H1 (cell line): ENCODE results near the gene PDZD8. TPM values are rescaled to one million over a fixed set of nuclear protein-coding genes. Genes with fewer than 3 reads are reported as not detected.
"Not testable (repeated sequence)": the region's sequence is repeated elsewhere in the genome, so short reads cannot be mapped to it uniquely, and the experiment has no call there.

Experiments used
- CTCF ChIA-PET: fragments of 300-600 bp; sonication (Branson Sonifier 250); formaldehyde crosslinking; loops from one replicate; lab custom pipeline; 2021; ENCODE audit not compliant: partially characterized antibody; lab: Charles Lee
- POLR2A ChIA-PET: fragments of 300-600 bp; sonication (Branson Sonifier 250); formaldehyde crosslinking; loops from one replicate; lab custom pipeline; 2021; ENCODE audit warnings: inconsistent platforms; ENCODE audit not compliant: partially characterized antibody; lab: Charles Lee
- DNase-seq, 2 experiments: peaks; one replicate each; pipeline versions ENCODE4 v3.0.0 to v3.0.0-alpha.2; 2010 to 2022; ENCODE audit warnings: low spot score in 2 of 2, low read depth in 1 of 2, mixed read lengths in 1 of 2
- FAIRE-seq: peaks from 2 replicates; lab custom pipeline; 2011; peaks lifted over from hg19 to GRCh38; lab: Jason Lieb, UNC
- H2AFZ ChIP-seq: 2 replicates; pipeline ENCODE4 v1.8.1; 2012; ENCODE audit warnings: low read length, inconsistent platforms
- H2AK5ac ChIP-seq: 2 replicates; pipeline ENCODE4 v1.6.1; 2013; ENCODE audit warnings: low read depth, low read length
- H2BK120ac ChIP-seq: replicated peaks from 2 replicates; pipeline ENCODE3; 2013; ENCODE audit warnings: low read depth, low read length, inconsistent platforms
- H2BK12ac ChIP-seq: 2 replicates; pipeline ENCODE4 v1.6.1; 2013; ENCODE audit warnings: low read depth, low read length
- H2BK15ac ChIP-seq: 2 replicates; pipeline ENCODE4 v1.6.1; 2013; ENCODE audit warnings: low read length
- H2BK20ac ChIP-seq: 2 replicates; pipeline ENCODE4 v1.6.1; 2013; ENCODE audit warnings: low read length
- H2BK5ac ChIP-seq: 2 replicates; pipeline ENCODE4 v1.6.1; 2013; ENCODE audit warnings: low read depth, low read length
- H3K14ac ChIP-seq: 2 replicates; pipeline ENCODE4 v1.6.1; 2013; ENCODE audit warnings: inconsistent platforms; ENCODE audit not compliant: insufficient read length
- H3K18ac ChIP-seq: 2 replicates; pipeline ENCODE4 v1.6.1; 2013; ENCODE audit warnings: low read length; ENCODE audit errors: extremely low read depth
- H3K23ac ChIP-seq: 2 replicates; pipeline ENCODE4 v1.6.1; 2013; ENCODE audit warnings: inconsistent platforms; ENCODE audit not compliant: insufficient read length
- H3K23me2 ChIP-seq: 2 replicates; pipeline ENCODE4 v1.6.1; 2013; ENCODE audit warnings: low read depth, low read length
- H3K27ac ChIP-seq: 2 replicates; pipeline ENCODE4 v1.6.1; 2011; ENCODE audit warnings: low read depth, low read length, inconsistent platforms
- H3K27me3 ChIP-seq, 4 experiments: replicated peaks in 1 of 4; 1 replicate in 1 of 4; 2 replicates in 3 of 4; pipeline versions ENCODE4 v1.6.1 to v1.8.1; 2011 to 2013; ENCODE audit warnings: low read length in 3 of 4, mild to moderate bottlenecking in 3 of 4, inconsistent platforms in 2 of 4, mixed read lengths in 2 of 4, moderate library complexity in 1 of 4; ENCODE audit not compliant: control insufficient read depth in 3 of 4, insufficient read depth in 3 of 4; ENCODE audit errors: extremely low read depth in 1 of 4
- H3K36me3 ChIP-seq, 4 experiments: 2 replicates each; pipeline versions ENCODE4 v1.6.1 to v1.8.1; 2011 to 2013; ENCODE audit warnings: mild to moderate bottlenecking in 4 of 4, low read length in 3 of 4, moderate library complexity in 2 of 4, control low read depth in 1 of 4, inconsistent platforms in 1 of 4; ENCODE audit not compliant: insufficient read depth in 4 of 4, control insufficient read depth in 2 of 4
- H3K4ac ChIP-seq: replicated peaks from 2 replicates; pipeline ENCODE3; 2013; ENCODE audit warnings: low read length, low read depth, mixed read lengths, inconsistent platforms; ENCODE audit not compliant: insufficient read length
- H3K4me1 ChIP-seq, 4 experiments: replicated peaks in 1 of 4; 1 replicate in 1 of 4; 2 replicates in 3 of 4; pipeline versions ENCODE4 v1.6.1 to v1.8.1; 2011 to 2013; ENCODE audit warnings: low read length in 3 of 4, inconsistent platforms in 2 of 4, mixed read lengths in 1 of 4; ENCODE audit not compliant: insufficient read depth in 4 of 4, control insufficient read depth in 3 of 4
- H3K4me2 ChIP-seq, 2 experiments: 2 replicates each; pipeline versions ENCODE4 v1.6.1 to v1.8.1; 2011 to 2013; ENCODE audit warnings: low read depth in 2 of 2, low read length in 2 of 2, control low read depth in 1 of 2, inconsistent platforms in 1 of 2, mild to moderate bottlenecking in 1 of 2; ENCODE audit not compliant: insufficient read depth in 1 of 2
- H3K4me3 ChIP-seq, 4 experiments: fragments of 200-600, 300-600 bp in 1 of 4; sonication (generic), shearing (Covaris generic), sonication (Bioruptor Twin) in 1 of 4; 2 replicates each; pipeline versions ENCODE4 v1.5.1 to v1.8.1; 2011 to 2016; ENCODE audit warnings: low read length in 4 of 4, low read depth in 3 of 4, control low read depth in 2 of 4, inconsistent platforms in 2 of 4, mild to moderate bottlenecking in 2 of 4, mixed read lengths in 1 of 4, moderate library complexity in 1 of 4; ENCODE audit not compliant: insufficient read depth in 2 of 4; ENCODE audit errors: extremely low read depth in 1 of 4
- H3K56ac ChIP-seq: replicated peaks from 2 replicates; pipeline ENCODE3; 2013; ENCODE audit warnings: low read depth, mild to moderate bottlenecking, mixed read lengths, low read length, inconsistent platforms; ENCODE audit not compliant: insufficient read length
- H3K79me1 ChIP-seq: 2 replicates; pipeline ENCODE4 v1.6.1; 2013; ENCODE audit warnings: low read depth, low read length, control low read depth
- H3K79me2 ChIP-seq, 2 experiments: 2 replicates each; pipeline versions ENCODE4 v1.6.1 to v1.8.1; 2012 to 2013; ENCODE audit warnings: low read length in 2 of 2, mild to moderate bottlenecking in 2 of 2, inconsistent platforms in 1 of 2; ENCODE audit not compliant: insufficient read depth in 2 of 2, control insufficient read depth in 1 of 2
- H3K9ac ChIP-seq, 4 experiments: replicated peaks in 1 of 4; 1 replicate in 1 of 4; 2 replicates in 3 of 4; pipeline versions ENCODE4 v1.6.1 to v1.8.1; 2011 to 2013; ENCODE audit warnings: low read depth in 3 of 4, low read length in 3 of 4, control low read depth in 2 of 4, mild to moderate bottlenecking in 2 of 4, moderate library complexity in 2 of 4, inconsistent platforms in 1 of 4; ENCODE audit errors: extremely low read depth in 1 of 4
- H3K9me3 ChIP-seq, 2 experiments: 2 replicates each; pipeline versions ENCODE4 v1.6.1 to v1.8.1; 2012 to 2013; ENCODE audit warnings: mild to moderate bottlenecking in 2 of 2, moderate library complexity in 2 of 2, control low read depth in 1 of 2, inconsistent platforms in 1 of 2, low read depth in 1 of 2, low read length in 1 of 2, mixed read lengths in 1 of 2; ENCODE audit not compliant: insufficient read depth in 2 of 2
- H4K20me1 ChIP-seq, 2 experiments: replicated peaks in 1 of 2; 2 replicates each; pipeline versions ENCODE3 to v1.8.1; 2011 to 2013; ENCODE audit warnings: inconsistent platforms in 2 of 2, low read length in 2 of 2, mild to moderate bottlenecking in 1 of 2; ENCODE audit not compliant: insufficient read depth in 2 of 2, control insufficient read depth in 1 of 2
- H4K5ac ChIP-seq: 2 replicates; pipeline ENCODE4 v1.6.1; 2013; ENCODE audit warnings: low read length, low read depth, mixed read lengths, inconsistent platforms; ENCODE audit not compliant: insufficient read length
- H4K8ac ChIP-seq: 2 replicates; pipeline ENCODE4 v1.8.0; 2013; ENCODE audit warnings: mild to moderate bottlenecking, moderate library complexity, low read length, inconsistent platforms; ENCODE audit not compliant: insufficient read depth; ENCODE audit errors: extremely low read depth
- H4K91ac ChIP-seq: replicated peaks from 2 replicates; pipeline ENCODE3; 2013; ENCODE audit warnings: low read length, mixed read lengths, inconsistent platforms; ENCODE audit not compliant: insufficient read length
- WGBS, 2 experiments: shearing (Covaris generic) in 1 of 2; methylation state at CpG; one replicate each; pipeline versions ENCODE4 v1.1.6 to v1.1.7; 2013 to 2015; ENCODE audit warnings: low lambda C conversion rate in 2 of 2, mixed read lengths in 2 of 2, inconsistent platforms in 1 of 2, low coverage in 1 of 2, missing lambda C conversion rate in 1 of 2; ENCODE audit not compliant: insufficient replicate concordance in 2 of 2, insufficient coverage in 1 of 2, insufficient read length in 1 of 2; ENCODE audit errors: extremely low coverage in 1 of 2, missing lambda C conversion rate in 1 of 2; 5-methylcytosine and 5-hydroxymethylcytosine counted together
- polyA plus RNA-seq, 7 experiments: library from polyadenylated mRNA; depleted of rRNA in 3 of 7; stranded (reverse) in 5 of 7; unstranded in 2 of 7; fragments of >200 nt in 5 of 7; fragments of 200-250 nt in 2 of 7; gene quantifications; 1 replicate in 5 of 7; 2 replicates in 1 of 7; 4 replicates in 1 of 7; pipeline versions ENCODE4 v1.2.1 to v1.2.3, GENCODE V29; 2011 to 2013; ENCODE audit warnings: missing spikeins in 2 of 7, mixed read lengths in 2 of 7
- total RNA-seq: library from RNA; stranded (reverse); fragmentation: NEBNext Ultra II Directional; extraction: Animal tissue kit (Norgen Biotek cat#: 25700); gene quantifications from 2 replicates; pipeline ENCODE4 v1.2.1, GENCODE V29; 2021

The PDZD8 gene
- total and polyA plus RNA-seq, 2 of the 8 experiments (the other 6 are each of a cell fraction or from before 2014, with no cell fraction given), result 10.9 to 50.1 TPM

GRCh38 chr10:117290872-117291271 lies 84.4 kb downstream of the PDZD8 start:
- H3K4ac ChIP-seq, H3K27me3 ChIP-seq, H3K18ac ChIP-seq, H4K20me1 ChIP-seq, H3K36me3 ChIP-seq, H2AK5ac ChIP-seq, H3K23ac ChIP-seq, H3K9me3 ChIP-seq, H2BK120ac ChIP-seq, H3K56ac ChIP-seq, H3K4me3 ChIP-seq, H3K23me2 ChIP-seq, H3K79me2 ChIP-seq, DNase-seq, H2BK12ac ChIP-seq, H3K9ac ChIP-seq, H3K4me1 ChIP-seq, H2BK5ac ChIP-seq, H2AFZ ChIP-seq, H2BK15ac ChIP-seq, H2BK20ac ChIP-seq, H3K14ac ChIP-seq, H4K8ac ChIP-seq, POLR2A ChIA-PET, H3K27ac ChIP-seq, H4K5ac ChIP-seq, H4K91ac ChIP-seq, FAIRE-seq, H3K4me2 ChIP-seq, H3K79me1 ChIP-seq: not testable (repeated sequence)
- 93% methylated on average over 10 of the region's 10 CpGs; no CpG with 5 or more reads in 1 of the 2 experiments for WGBS, 2 experiments
- CTCF ChIA-PET, result interaction anchor here (0.7 kb wide), 1 partner anchor 1153 kb away, joined by 3 read pairs; no protein-coding TSS in a partner anchor
